ENCODE data around the gene ZNF764.

ZNF764 gene

DNA sequence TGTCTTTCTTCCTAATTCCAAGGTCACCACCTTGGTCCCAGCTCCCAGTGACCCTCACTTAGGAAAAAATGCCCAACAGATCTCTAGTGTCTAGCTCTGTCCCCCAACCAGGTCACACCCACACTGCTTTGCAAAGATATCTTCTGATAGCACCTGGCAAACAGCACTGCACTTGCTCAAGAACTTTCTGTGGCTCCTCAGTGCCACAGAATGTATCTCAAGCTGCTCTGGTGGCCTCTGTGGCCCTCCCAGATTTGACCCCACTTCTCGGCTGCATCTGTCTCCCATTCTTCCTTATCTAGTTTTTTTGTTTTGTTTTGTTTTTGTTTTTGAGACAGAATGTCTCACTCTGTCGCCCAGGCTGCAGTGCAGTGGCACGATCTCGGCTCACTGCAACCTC is 8.4 kb upstream of the ZNF764 start:
- no peak overlapping the region for H3K27ac ChIP-seq (ENCODE audit: poor library complexity, severe bottlenecking)
- no peak overlapping the region for H3K4me3 ChIP-seq (ENCODE audit: severe bottlenecking)
- peaks cover 15% of the 10 kb centered on the region for H3K4me1 ChIP-seq (ENCODE audit: insufficient read depth, poor library complexity, severe bottlenecking)
- no peaks in the 10 kb centered on the region for H3K27me3 ChIP-seq (ENCODE audit: insufficient read depth, poor library complexity, severe bottlenecking)
- ATAC-seq (ENCODE audit: low read depth) (no peak), DNase-seq (ENCODE audit: low spot score) (no peak)
- no peaks in the 10 kb centered on the region for H3K36me3 ChIP-seq (ENCODE audit: low read depth)
- no peak for TF ChIP-seq CTCF (IDR thresholded peaks at IDR 0.05; ENCODE audit: poor library complexity, severe bottlenecking)
- no peaks in the 10 kb centered on the region for H3K9me3 ChIP-seq (ENCODE audit: severe bottlenecking)

GRCh38 chr16:30565984-30566383 is 7.8 kb upstream of the ZNF764 start:
- no peak overlapping the region for H3K4me3 ChIP-seq (ENCODE audit: severe bottlenecking)
- DNase-seq (ENCODE audit: low spot score) (no peak), ATAC-seq (ENCODE audit: low read depth) (no peak)
- no peak for TF ChIP-seq CTCF (IDR thresholded peaks at IDR 0.05; ENCODE audit: poor library complexity, severe bottlenecking)
- no peak overlapping the region for H3K27ac ChIP-seq (ENCODE audit: poor library complexity, severe bottlenecking)
- no peaks in the 10 kb centered on the region for H3K27me3 ChIP-seq (ENCODE audit: insufficient read depth, poor library complexity, severe bottlenecking)
- no peaks in the 10 kb centered on the region for H3K36me3 ChIP-seq (ENCODE audit: low read depth)
- no peaks in the 10 kb centered on the region for H3K9me3 ChIP-seq (ENCODE audit: severe bottlenecking)
- peaks cover 15% of the 10 kb centered on the region for H3K4me1 ChIP-seq (ENCODE audit: insufficient read depth, poor library complexity, severe bottlenecking)

DNA sequence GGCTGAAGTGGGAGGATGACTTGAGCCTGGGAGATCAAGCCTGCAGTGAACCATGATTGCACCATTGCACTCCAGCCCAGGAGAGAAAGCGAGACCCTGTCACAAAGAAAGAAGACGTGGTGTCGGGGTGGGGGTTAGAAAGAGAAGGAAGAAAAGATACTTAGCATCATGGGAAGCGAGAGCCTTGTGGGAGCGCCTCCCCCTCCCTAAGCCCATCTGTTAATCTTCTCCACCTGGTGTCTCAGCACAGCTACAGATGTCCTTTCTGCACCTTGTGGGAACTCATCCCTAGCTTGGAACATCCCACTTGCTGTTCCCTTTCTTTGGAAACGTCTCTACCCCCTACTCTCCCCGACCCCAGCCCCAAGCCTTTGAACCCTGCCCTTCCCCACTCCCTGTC is 7.4 kb upstream of the ZNF764 start:
- Histone ChIP-seq H3K9me3 (ENCODE audit: severe bottlenecking) (no peaks in the 10 kb centered on the region), H3K36me3 (ENCODE audit: low read depth) (no peaks in the 10 kb centered on the region), H3K4me1 (ENCODE audit: insufficient read depth, poor library complexity, severe bottlenecking) (peaks cover 15% of the 10 kb centered on the region), H3K27me3 (ENCODE audit: insufficient read depth, poor library complexity, severe bottlenecking) (no peaks in the 10 kb centered on the region), H3K4me3 (ENCODE audit: severe bottlenecking) (no peak overlapping the region), H3K27ac (ENCODE audit: poor library complexity, severe bottlenecking) (no peak overlapping the region)
- no peak for TF ChIP-seq CTCF (IDR thresholded peaks at IDR 0.05; ENCODE audit: poor library complexity, severe bottlenecking)
- DNase-seq (ENCODE audit: low spot score) (no peak), ATAC-seq (ENCODE audit: low read depth) (no peak)

DNA sequence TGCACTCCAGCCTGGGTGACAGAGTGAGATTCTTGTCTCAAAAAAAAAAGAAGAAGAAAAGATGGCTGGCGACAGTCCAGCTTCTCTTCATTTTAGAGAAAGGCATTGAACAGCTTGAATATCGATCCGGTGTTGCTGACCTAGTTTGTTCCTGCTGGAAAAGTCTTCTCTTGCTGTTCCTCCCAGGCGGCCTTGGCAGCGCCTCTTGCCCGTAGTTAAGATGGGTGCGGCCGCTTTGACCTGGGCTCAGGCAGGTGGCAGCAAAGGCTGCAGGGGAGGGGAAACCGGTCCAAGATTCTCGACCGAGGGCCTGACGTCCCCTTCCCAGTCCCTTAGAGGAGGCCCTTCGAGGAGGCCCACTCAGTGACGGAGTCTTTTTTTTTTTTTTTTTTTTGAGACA is 3.8 kb upstream of the ZNF764 start:
- no peak for TF ChIP-seq CTCF (IDR thresholded peaks at IDR 0.05; ENCODE audit: poor library complexity, severe bottlenecking)
- DNase-seq (ENCODE audit: low spot score) (no peak), ATAC-seq (ENCODE audit: low read depth) (no peak)
- no peak overlapping the region for H3K4me3 ChIP-seq (ENCODE audit: severe bottlenecking)
- H3K9me3 ChIP-seq (ENCODE audit: severe bottlenecking), result no peaks in the 10 kb centered on the region
- no peaks in the 10 kb centered on the region for H3K4me1 ChIP-seq (ENCODE audit: insufficient read depth, poor library complexity, severe bottlenecking)
- H3K27me3 ChIP-seq (ENCODE audit: insufficient read depth, poor library complexity, severe bottlenecking), result no peaks in the 10 kb centered on the region
- H3K36me3 ChIP-seq (ENCODE audit: low read depth), result no peaks in the 10 kb centered on the region
- no peak overlapping the region for H3K27ac ChIP-seq (ENCODE audit: poor library complexity, severe bottlenecking)

DNA sequence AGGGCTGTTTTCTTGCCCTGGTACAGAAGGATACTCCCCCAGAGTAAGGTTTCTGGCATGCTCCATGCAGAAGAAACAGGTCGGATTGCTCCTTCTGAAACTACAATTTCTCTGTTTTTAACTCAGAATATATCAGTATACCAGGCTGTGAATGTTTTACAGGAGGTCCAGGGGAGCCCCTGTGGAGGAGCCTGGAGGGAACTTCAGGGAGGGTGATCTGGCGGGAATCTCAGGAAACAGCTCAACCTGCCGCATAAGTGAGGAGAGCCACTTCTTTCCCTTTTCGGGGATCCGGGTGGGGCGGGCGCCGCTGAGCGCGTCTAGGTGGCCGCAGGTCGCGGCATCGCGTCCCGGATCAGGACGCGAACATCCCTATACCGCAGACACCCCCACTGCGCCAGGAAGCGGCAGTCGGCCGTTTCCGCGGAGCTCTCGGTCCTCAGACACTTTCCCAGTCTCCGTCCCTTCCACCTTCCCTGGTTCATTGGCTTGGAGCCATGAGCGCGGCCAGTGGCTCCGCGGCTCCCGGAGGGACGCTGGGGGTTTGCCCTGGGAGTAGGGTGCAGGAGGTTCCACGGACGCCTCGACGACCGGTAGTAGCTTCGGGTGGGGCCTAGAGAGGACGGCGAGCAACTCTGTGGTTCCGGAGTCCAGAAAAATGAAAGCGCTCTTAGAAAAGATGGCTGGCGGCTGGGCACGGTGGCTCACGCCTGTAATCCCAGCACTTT is 3.1 kb upstream of the ZNF764 start:
- H3K27me3 ChIP-seq (ENCODE audit: insufficient read depth, poor library complexity, severe bottlenecking), result no peaks in the 10 kb centered on the region
- H3K27ac ChIP-seq (ENCODE audit: poor library complexity, severe bottlenecking), result no peak overlapping the region
- peaks cover 2% of the 10 kb centered on the region; the same call in 1 of the 2 replicates for H3K36me3 ChIP-seq (ENCODE audit: low read depth)
- no peak overlapping the region for H3K4me3 ChIP-seq (ENCODE audit: severe bottlenecking)
- H3K9me3 ChIP-seq (ENCODE audit: severe bottlenecking), result no peaks in the 10 kb centered on the region
- DNase-seq (ENCODE audit: low spot score) (no peak), ATAC-seq (ENCODE audit: low read depth) (no peak)
- H3K4me1 ChIP-seq (ENCODE audit: insufficient read depth, poor library complexity, severe bottlenecking), result no peaks in the 10 kb centered on the region
- TF ChIP-seq CTCF (IDR thresholded peaks at IDR 0.05; ENCODE audit: poor library complexity, severe bottlenecking), result no peak

All from RWPE2 (cell line).